Measurements from ENCODE around the gene CFAP46.
"Not testable (repeated sequence)": the region's sequence is repeated elsewhere in the genome, so short reads cannot be mapped to it uniquely, and the experiment has no call there.

DNA sequence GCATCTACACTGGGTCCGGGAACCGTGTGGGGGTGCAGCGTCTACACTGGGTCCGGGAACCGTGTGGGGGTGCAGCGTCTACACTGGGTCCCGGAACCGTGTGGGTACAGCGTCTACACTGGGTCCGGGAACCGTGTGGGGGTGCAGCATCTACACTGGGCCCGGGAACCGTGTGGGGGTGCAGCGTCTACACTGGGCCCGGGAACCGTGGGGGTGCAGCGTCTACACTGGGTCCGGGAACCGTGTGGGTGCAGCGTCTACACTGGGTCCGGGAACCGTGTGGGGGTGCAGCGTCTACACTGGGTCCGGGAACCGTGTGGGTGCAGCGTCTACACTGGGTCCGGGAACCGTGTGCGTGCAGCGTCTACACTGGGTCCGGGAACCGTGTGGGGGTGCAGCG lies 150.3 kb downstream of the CFAP46 start:
- TF ChIP-seq CTCF (IDR thresholded peaks at IDR 0.05; ENCODE audit: insufficient read depth, low read depth, low read length); EZH2 (IDR thresholded peaks at IDR 0.05; ENCODE audit: insufficient read depth, low read length): not testable (repeated sequence)

Data from astrocyte (in vitro differentiated cells and primary cell).